GM15510 (cell line): Measurements from ENCODE around the gene JAML.

Experiments used
- POLR2A ChIP-seq: IDR thresholded peaks from 3 replicates; pipeline ENCODE4 v1.6.1; 2011; ENCODE audit warnings: borderline replicate concordance; ENCODE audit not compliant: insufficient read length; ENCODE audit errors: extremely low read depth

JAML gene

GRCh38 chr11:118170231-118170630 is 54.6 kb downstream of the JAML start:
- no peak for TF ChIP-seq POLR2A

- no peak for TF ChIP-seq POLR2A
Observed at GRCh38 chr11:118169300-118170140, 55.3 kb downstream of the JAML start.

DNA sequence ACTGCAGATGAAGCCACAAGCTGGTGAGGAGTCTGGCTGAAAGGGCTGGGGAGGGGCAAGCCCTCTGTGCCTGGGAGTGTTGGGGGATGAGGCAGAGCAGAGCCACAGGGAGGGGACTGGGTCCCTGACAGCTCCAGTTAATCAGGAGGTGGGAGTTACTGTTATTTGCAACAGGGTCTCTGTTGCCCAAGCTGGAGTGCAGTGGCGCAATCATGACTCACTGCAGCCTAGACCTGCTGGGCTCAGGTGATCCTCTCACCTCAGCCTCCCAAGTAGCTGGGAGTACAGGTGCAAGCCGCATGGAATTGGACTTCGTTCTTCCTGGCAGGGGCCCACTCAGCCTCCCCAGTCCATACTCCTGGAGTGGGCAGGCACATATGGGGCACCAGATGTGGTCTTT is 56.1 kb downstream of the JAML start:
- no peak for TF ChIP-seq POLR2A

DNA sequence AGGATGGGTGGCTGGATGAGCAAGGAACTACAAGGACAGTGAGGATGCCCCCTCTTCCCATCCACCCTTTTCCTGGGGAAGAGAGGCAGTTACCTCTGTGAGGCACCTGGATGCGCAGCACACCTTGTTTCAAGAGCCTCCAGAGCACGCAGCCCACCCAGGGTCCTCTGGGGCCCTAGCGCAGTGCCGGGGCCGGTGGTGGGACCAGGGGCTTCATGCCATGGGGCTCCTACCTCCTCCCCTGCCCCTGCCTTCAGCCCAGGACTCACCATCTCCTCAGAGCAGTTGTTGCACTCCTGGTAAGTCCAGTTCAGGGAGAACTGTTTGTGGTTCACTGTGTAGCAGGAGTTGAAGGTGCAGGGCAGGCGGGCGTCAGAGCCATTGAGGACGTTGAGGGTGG is 56.5 kb downstream of the JAML start:
- TF ChIP-seq POLR2A: no peak

DNA sequence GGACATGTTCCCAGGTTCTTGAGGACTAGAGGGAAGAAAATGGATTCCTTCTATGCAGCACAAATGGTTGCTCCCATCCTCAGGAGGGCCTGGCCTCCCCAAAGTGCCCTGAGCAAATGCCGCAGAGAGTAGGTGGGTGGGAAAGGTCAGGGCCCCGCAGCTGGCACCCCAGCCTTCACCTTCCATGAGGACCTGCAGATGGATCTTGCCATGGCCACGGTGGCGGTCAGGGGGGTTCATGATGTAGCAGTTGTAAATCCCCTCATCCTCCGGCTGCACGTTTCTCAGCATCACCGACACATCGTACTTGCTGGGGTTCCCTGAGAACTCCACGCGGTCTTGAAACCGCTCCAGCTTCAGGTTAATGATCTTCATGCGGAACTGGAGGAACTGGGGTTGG is 56.9 kb downstream of the JAML start:
- TF ChIP-seq POLR2A: no peak

DNA sequence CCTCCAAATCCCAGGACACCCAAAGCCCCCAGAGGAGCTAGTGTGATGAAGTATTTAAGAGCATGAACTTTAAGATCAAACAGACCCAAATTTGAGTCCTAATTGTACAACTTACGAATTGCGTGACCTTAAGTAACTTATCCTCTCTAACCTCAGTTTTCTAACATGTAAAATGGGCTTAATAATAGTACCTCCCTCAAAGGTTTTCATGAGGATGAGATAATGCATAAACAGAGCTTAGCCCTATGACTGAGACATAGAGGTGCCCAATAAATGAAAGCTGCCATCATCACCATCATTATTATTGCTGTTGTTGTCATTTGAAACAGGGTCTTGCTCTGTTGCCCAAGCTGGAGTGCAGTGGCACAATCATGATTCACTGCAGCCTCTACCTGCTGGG is 57.6 kb downstream of the JAML start:
- TF ChIP-seq POLR2A: no peak

DNA sequence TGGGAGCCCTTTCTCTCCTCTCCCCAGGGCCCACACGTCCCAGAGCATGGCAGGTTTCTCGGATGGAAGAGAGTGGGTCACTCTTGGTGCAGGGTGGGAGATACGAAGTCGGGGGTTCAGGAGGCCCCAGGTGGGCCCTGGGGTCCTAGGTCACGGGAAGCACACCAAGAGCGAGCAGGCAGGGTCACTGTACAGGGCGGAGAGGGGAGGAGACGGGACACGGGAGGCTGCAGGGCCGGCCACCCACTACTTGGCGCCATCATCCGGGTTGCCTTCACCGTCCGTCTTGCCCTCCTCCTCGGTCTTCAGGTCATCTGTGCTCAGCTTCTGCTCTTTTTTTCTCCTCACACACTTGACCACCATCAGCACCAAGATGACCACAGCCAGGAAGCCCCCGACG is 58.2 kb downstream of the JAML start:
- no peak for TF ChIP-seq POLR2A

- TF ChIP-seq POLR2A: no peak
Observed at GRCh38 chr11:118164885-118165284, 59.9 kb downstream of the JAML start.

DNA sequence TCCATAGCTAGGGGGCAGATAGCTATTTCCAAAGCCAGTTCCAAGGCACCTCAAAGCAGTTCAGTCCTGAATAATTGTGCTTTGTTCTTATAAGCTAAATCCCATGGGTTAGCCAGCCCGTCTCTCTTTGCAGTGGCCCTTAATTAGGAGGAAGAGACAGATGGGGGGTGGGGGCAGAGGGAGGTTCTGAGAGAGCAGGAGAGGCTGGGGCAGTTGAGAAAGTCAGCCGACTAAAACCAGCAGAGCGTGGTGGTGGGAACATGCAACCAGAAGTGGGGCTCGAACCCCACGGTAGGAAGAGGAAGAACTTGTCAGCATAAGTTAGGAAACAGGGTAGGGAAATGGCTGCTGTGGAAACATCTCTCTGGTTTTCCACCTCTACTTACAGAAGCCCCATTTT is 61.3 kb downstream of the JAML start:
- no peak for TF ChIP-seq POLR2A

GRCh38 chr11:118162846-118163245 is 62.0 kb downstream of the JAML start:
- TF ChIP-seq POLR2A: no peak

DNA sequence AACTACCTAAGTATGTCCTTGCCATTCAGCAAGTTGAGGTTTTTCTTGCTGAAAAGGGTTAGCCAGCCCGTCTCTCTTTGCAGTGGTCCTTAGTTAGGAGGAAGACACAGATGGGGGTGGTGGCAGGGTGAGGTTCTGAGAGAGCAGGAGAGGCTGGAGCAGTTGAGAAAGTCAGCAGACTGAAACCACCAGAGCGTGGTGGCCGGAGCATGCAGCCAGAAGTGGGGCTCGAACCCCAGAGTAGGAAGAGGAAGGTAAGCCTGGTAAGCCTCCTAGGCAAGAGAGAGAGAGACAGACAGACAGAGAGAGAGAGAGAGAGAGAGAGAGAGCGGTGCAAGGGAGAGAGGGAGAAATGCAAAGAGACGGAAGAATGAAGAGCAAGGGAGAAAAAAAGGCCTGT is 63.0 kb downstream of the JAML start:
- no peak for TF ChIP-seq POLR2A

DNA sequence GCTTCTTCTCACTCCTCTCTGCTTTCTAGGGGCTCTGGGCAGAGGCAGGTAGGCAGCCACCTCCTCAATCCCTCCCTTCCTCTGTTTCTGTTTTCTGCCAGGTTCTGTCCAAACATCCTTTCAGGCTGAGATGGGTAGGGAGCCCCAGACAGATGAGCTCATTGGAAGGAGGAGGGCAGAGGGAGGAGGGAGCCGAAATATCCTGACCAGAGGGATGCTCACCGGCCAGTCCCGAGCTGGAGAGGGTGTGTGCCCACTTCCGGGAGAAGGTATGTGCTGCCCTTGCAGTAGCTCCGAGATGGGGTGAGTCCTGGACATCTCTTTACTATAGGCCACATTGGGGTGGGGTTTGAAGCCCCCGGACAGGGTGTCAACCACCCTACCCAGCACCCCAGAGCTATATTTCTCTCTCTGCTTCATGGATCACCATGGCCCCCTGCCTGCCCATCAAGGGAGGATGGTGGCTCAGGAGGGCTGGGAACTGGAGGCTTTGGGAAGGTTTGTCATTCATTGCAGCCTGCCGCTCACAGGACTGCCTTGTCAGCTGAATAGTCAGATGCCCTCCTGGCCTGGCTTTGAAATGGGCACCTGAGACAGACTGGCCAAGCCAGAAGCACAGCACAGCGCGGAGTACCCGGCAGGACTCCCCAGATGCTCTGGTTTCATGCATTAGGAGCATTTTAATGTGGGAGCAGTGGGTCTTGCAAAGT is 67.5 kb downstream of the JAML start:
- no peak for TF ChIP-seq POLR2A

GRCh38 chr11:118156531-118157185 is 68.2 kb downstream of the JAML start:
- no peak for TF ChIP-seq POLR2A

DNA sequence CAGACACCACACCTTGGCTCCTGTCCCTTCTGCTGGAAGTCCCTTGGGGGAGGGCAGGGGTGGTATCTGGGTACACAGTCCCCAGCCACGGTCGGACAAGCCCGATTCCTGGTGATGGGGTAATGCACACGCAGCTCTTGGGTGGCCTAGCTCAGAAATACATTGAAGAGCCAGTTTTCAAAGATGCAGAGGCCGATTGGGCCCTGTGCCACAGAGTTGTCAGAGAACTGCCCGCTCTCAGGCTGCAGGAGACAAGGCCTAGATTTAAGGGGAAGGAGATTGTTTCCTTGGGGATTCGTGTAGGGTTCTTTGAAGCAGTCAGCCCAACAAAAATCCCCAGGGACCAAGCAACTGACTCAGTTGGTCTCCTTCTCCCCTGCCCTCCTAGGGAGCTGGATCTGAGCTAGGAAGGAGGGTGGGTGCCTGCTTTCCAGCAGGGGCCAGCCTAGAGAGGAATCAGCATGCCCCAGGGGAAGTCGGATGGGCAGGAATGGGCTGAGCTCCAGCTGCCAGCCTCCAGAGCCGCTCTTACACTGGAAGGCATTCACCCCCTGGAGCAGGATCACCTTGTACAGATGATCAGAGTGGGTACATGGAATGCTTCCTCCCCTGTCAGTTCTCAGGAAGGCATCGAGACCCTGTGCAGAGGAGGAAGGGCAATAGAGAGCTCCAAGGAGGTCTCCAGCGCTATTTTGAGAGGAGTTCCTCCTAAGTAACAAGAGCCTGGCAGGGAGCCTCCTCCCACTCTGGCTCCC is 68.9 kb downstream of the JAML start:
- no peak for TF ChIP-seq POLR2A

DNA sequence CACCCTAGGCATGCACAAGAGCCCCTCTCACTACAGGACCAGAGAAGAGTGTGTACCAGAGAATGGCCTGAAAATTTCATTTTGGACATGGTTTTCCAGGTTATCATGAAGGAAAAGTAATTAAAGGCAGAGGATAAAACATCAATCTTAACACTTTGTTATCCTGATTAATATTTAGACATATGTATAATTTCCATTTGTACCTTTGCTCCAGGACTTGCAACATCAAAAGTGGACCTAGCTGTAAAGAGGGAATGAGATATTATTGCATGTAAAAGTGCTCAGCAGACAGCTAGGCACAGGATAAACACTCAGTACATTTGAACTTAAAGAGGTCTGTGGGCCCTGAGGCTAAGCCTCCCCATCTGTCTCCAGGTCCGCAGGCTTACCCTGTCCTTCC is 70.2 kb downstream of the JAML start:
- TF ChIP-seq POLR2A: no peak
